Fibroblast of villous mesenchyme (primary cell): Measurements from ENCODE around the gene TNS1. TPM values are rescaled to one million over a fixed set of nuclear protein-coding genes. Genes with fewer than 3 reads are reported as not detected.
A peak's percentile ranks its signal among the peaks of the same experiment; 100 is the strongest.

ENCODE experiments used
- DNase-seq: peaks from one replicate; pipeline ENCODE4 v3.0.0-alpha.2; 2010; ENCODE audit warnings: low read depth
- H3K4me3 ChIP-seq: 2 replicates; pipeline ENCODE4 v1.5.1; 2011; ENCODE audit warnings: low read depth, mild to moderate bottlenecking, low read length
- CTCF ChIP-seq: IDR thresholded peaks from 2 replicates; pipeline ENCODE4 v1.5.1; 2012; ENCODE audit warnings: low read depth, mild to moderate bottlenecking, low read length; ENCODE audit not compliant: insufficient read depth
- total RNA-seq: library from RNA; depleted of rRNA; stranded (reverse); fragments of >200 nt; gene quantifications from 2 replicates; pipeline ENCODE4 v1.2.3, GENCODE V29; 2012

Gene TNS1
- total RNA-seq, 1 donor = 127 TPM

- no peak for DNase-seq
- H3K4me3 ChIP-seq = no peak overlapping the region
- TF ChIP-seq CTCF = no peak
These were observed 121.9 kb downstream of the TNS1 start for GRCh38 chr2:217880891-217881290.

GRCh38 chr2:217880287-217880889 lies 122.4 kb downstream of the TNS1 start:
- DNase-seq = no peak
- H3K4me3 ChIP-seq = no peak overlapping the region
- no peak for TF ChIP-seq CTCF

- peak; percentile 31 for DNase-seq
- H3K4me3 ChIP-seq = no peak overlapping the region
- peak; percentile 6 for TF ChIP-seq CTCF
These were observed 123.7 kb downstream of the TNS1 start for GRCh38 chr2:217878915-217879590.

GRCh38 chr2:217877866-217878265 lies 124.9 kb downstream of the TNS1 start:
- H3K4me3 ChIP-seq = no peak overlapping the region
- TF ChIP-seq CTCF = no peak
- no peak for DNase-seq

GRCh38 chr2:217876253-217876570 lies 126.6 kb downstream of the TNS1 start:
- TF ChIP-seq CTCF = no peak
- no peak overlapping the region for H3K4me3 ChIP-seq
- DNase-seq = no peak

GRCh38 chr2:217875556-217876252 lies 127.1 kb downstream of the TNS1 start:
- DNase-seq = no peak
- H3K4me3 ChIP-seq = no peak overlapping the region
- no peak for TF ChIP-seq CTCF
